ENCODE results near the gene PER1.

DNA sequence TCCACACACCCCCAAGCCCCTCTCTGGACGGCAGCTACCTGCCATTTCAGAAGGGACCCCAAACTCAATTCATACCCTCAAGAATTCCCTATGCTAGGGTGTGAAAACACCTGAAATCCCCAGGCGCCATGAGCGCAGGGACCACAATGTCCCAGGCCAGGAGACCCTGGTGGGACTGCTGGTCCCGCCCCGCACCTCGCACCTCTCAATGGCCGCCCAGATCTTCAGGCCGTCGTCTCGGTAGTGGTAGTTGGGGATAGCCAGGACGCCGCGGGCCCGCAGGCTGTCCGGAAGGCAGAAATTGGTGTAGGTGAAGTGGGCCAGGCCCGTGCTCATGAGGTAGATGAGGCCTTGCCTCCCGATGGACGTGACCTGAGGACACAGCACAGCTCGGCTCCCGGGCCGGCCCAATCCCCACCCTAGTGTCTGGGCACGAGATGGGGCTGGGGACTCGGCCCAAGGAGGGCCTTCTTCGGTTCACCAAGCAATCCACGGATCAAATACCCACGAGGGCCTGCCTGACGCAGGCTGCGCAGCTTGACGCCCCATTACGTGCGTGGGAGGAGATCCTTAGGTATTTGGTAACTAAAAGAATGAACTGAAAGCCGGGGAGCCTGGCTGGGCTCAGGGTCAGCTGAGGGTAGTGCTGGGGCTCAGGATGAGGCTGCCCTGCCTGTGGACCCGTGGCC is 43.1 kb downstream of the PER1 start:
- TF ChIP-seq HDAC2 (IDR thresholded peaks at IDR 0.05; ENCODE audit: borderline replicate concordance in 1 of 2, low read depth in 2 of 2, low read length in 2 of 2) (no peak), PHF8 (conservative IDR thresholded peaks at IDR 0.05; ENCODE audit: low read depth, low read length) (no peak), ATF2 (IDR thresholded peaks at IDR 0.05; ENCODE audit: low read length) (no peak), EP300 (IDR thresholded peaks at IDR 0.05; ENCODE audit: borderline replicate concordance in 1 of 2, low read depth in 2 of 2, low read length in 2 of 2) (no peak), EZH2 (IDR thresholded peaks at IDR 0.05; ENCODE audit: low read depth, low read length, severe bottlenecking) (no peak), TAF7 (optimal IDR thresholded peaks at IDR 0.05; ENCODE audit: borderline replicate concordance, low read depth, low read length) (no peak), GABPA (IDR thresholded peaks at IDR 0.05; ENCODE audit: borderline replicate concordance, insufficient read depth, low read length) (no peak), SUZ12 (IDR thresholded peaks at IDR 0.05; ENCODE audit: low read length) (no peak), POLR2A (IDR thresholded peaks at IDR 0.05; ENCODE audit: control extremely low read depth in 1 of 2, low read depth in 2 of 2, low read length in 2 of 2) (no peak), TBP (IDR thresholded peaks at IDR 0.05; ENCODE audit: low read depth, low read length) (no peak)
- TF ChIP-seq, protein P1, sequence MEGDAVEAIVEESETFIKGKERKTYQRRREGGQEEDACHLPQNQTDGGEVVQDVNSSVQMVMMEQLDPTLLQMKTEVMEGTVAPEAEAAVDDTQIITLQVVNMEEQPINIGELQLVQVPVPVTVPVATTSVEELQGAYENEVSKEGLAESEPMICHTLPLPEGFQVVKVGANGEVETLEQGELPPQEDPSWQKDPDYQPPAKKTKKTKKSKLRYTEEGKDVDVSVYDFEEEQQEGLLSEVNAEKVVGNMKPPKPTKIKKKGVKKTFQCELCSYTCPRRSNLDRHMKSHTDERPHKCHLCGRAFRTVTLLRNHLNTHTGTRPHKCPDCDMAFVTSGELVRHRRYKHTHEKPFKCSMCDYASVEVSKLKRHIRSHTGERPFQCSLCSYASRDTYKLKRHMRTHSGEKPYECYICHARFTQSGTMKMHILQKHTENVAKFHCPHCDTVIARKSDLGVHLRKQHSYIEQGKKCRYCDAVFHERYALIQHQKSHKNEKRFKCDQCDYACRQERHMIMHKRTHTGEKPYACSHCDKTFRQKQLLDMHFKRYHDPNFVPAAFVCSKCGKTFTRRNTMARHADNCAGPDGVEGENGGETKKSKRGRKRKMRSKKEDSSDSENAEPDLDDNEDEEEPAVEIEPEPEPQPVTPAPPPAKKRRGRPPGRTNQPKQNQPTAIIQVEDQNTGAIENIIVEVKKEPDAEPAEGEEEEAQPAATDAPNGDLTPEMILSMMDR (IDR thresholded peaks at IDR 0.05; ENCODE audit: control extremely low read depth in 1 of 3, insufficient read depth in 1 of 3, low read depth in 1 of 3, low read length in 3 of 3), result no peak

Measured in H1 (cell line).